ENCODE measurements around the gene GRPEL2. TPM values are rescaled to one million over a fixed set of nuclear protein-coding genes. Genes with fewer than 3 reads are reported as not detected.
A peak's percentile ranks its signal among the peaks of the same experiment; 100 is the strongest.

GRPEL2 gene
- total and polyA plus RNA-seq, 8 donors: 1.4 to 19.1 (median 7.0) TPM

GRCh38 chr5:149378241-149378820, 33.0 kb downstream of the GRPEL2 start:
- Histone ChIP-seq H3K36me3 (no peaks in the 10 kb centered on the region), H3K9me3 (no peaks in the 10 kb centered on the region), H3K4me3 (no peak overlapping the region), H3K27ac (peak overlapping the region in 4 of 5 donors; percentile 81 to 94 (median 87)), H3K4me1 (peaks cover 10 to 49% (median 21%) of the 10 kb centered on the region in 4 donors), H3K27me3 (no peaks in the 10 kb centered on the region)
- 56 to 77% (median 59%) methylated on average over 5 of the region's 5 CpGs for WGBS, 5 donors
- TF ChIP-seq CTCF (IDR thresholded peaks at IDR 0.05): no peak
- no peak for TF ChIP-seq POLR2AphosphoS5 (IDR thresholded peaks at IDR 0.05)
- TF ChIP-seq POLR2A (IDR thresholded peaks at IDR 0.05): no peak
- DNase-seq: no peak
- intact Hi-C loops (cut with DNase I; ENCODE audit: low total_unique reads): no loop called here

DNA sequence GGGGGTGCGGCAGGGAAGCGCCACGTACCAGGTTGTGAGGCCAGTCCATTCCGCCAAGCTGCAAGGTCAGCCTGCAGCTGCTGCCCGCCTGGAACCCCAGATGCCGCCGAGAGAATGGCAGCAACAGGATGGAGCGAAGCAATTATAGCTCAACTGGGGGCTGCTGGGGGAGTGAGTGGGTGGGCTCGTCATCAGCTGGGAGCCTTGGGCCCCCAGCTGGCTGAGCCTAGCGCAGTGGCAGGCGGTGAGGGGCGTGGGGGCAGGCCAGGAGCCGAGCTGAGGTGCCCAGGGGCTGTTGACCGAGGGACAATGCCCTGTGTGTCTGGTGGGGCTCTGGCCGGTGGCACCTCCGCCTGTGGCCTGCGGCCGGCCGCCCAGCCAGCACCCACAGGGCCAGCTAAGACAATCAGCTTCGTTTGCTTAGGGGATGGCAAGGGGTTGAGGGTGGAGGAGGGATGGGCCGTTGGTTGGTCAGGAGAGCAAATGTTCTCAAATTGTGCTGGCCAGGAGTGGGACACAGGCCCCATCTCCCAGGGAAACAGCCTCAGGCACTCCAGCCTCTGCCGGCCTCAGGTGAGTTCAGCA, 34.0 kb downstream of the GRPEL2 start, which contains the start of gene IL17B:
TSS of gene IL17B (minus strand) at position 116 of the 585 bp plus-strand sequence. CDS start at position 49, 67 bp downstream.
- whole genome bisulfite sequencing, 5 donors: 65 to 78% (median 71%) methylated on average over 12 to 22 of the region's 22 CpGs
- Histone ChIP-seq H3K27ac (peak within 1 kb of the TSS in 4 of 5 donors; percentile 81 to 94 (median 87)), H3K27me3 (no peaks in the 10 kb centered on the region), H3K4me3 (no peak within 1 kb of the TSS), H3K4me1 (peaks cover 10 to 52% (median 23%) of the 10 kb centered on the region in 4 donors), H3K36me3 (no peaks in the 10 kb centered on the region), H3K9me3 (no peaks in the 10 kb centered on the region)
- DNase-seq: no peak
- TF ChIP-seq CTCF (IDR thresholded peaks at IDR 0.05) (no peak), EP300 (IDR thresholded peaks at IDR 0.05) (no peak), POLR2AphosphoS5 (IDR thresholded peaks at IDR 0.05) (no peak), POLR2A (IDR thresholded peaks at IDR 0.05) (no peak)
- intact Hi-C loops (cut with DNase I; ENCODE audit: low total_unique reads): no loop called here

DNA sequence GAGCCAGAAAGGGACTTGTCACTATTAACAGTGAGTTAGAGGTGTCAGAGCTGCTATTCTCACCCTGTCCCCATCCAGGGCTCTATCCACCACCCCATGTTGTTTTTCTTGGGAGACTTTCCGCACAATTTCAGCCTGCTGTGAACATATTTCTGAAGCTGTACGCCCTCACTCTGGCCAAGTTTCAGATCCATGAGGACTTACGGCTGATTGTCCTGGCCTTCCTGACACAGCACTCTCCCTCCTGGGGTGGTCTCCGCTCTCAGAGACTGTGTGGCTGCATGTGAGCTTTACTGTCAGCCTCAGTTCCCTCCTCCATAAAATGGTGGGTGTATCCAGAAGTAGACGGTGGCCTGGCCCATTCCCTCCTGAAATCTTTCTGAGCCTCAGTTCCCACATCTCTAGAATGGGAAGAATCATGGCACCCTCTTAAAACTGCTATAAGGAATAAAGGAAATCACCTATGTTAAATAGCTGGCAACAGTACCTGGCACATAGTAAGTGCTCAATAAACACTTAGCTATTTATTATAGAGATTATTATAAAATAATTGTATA, 34.6 kb downstream of the GRPEL2 start:
- H3K27me3 ChIP-seq: no peaks in the 10 kb centered on the region
- DNase-seq: no peak
- WGBS, 5 donors: 77 to 88% (median 86%) methylated on average over 5 of the region's 5 CpGs
- H3K4me3 ChIP-seq: no peak overlapping the region
- H3K4me1 ChIP-seq: peaks cover 10 to 58% (median 25%) of the 10 kb centered on the region in 4 donors
- TF ChIP-seq POLR2AphosphoS5 (IDR thresholded peaks at IDR 0.05) (no peak), CTCF (IDR thresholded peaks at IDR 0.05) (no peak), EP300 (IDR thresholded peaks at IDR 0.05) (no peak), POLR2A (IDR thresholded peaks at IDR 0.05) (no peak)
- H3K9me3 ChIP-seq: no peaks in the 10 kb centered on the region
- intact Hi-C loops (cut with DNase I; ENCODE audit: low total_unique reads): loop anchor here (10.0 kb wide), 1 partner anchor 185 kb away; no protein-coding TSS in a partner anchor
- no peaks in the 10 kb centered on the region for H3K36me3 ChIP-seq
- H3K27ac ChIP-seq: peak overlapping the region in 4 of 5 donors; percentile 81 to 94 (median 87)

DNA sequence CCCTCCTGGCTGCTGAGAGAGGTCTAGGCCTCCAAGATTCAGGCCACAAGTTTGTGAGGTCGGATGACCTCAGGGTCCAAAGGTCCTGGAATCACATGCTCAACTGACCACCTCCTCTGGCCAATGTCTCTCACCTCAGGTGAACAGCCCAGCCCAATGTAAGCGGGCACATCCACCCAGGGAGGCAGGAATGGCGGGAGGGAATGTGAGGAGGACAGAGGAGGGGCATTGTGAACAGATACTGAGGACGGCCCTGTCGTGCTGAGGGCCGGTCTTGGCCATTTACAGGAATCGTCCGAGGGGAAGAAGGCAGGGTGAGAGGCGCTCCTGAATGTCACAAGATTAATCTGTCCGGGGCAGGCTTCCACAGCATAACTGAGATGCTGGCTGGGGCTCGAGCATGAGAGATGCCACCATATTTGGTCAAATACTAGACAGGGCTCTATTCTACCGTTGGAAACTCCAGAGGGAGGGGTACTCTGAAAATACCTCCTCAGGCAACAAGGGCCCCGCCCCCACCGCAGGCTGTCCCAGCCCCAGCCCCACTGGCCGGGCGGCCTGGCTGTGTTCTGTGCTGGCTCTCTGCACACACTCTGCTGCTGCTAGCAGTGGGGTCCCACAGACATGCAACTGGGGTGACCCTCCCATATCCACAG, 35.3 kb downstream of the GRPEL2 start:
- Histone ChIP-seq H3K27ac (peak overlapping the region; percentile 44 to 94 (median 87)), H3K4me1 (peaks cover 10 to 57% (median 26%) of the 10 kb centered on the region in 4 donors), H3K4me3 (no peak overlapping the region), H3K36me3 (no peaks in the 10 kb centered on the region), H3K9me3 (no peaks in the 10 kb centered on the region), H3K27me3 (no peaks in the 10 kb centered on the region)
- intact Hi-C loops (cut with DNase I; ENCODE audit: low total_unique reads): loop anchor here (10.0 kb wide), 1 partner anchor 184 kb away; no protein-coding TSS in a partner anchor
- DNase-seq: peak in 1 of 2 donors; percentile 87
- 62 to 73% (median 69%) methylated on average over 16 of the region's 16 CpGs for WGBS, 5 donors
- no peak for TF ChIP-seq POLR2A (IDR thresholded peaks at IDR 0.05)
- TF ChIP-seq EP300 (IDR thresholded peaks at IDR 0.05): peak; percentile 28
- TF ChIP-seq POLR2AphosphoS5 (IDR thresholded peaks at IDR 0.05): peak in 2 of 3 donors; percentile 11 to 63
- TF ChIP-seq CTCF (IDR thresholded peaks at IDR 0.05): no peak
